Measurements from ENCODE around the gene GPRC5D.

Gene GPRC5D

GRCh38 chr12:12903642-12904609 is 48.0 kb downstream of the GPRC5D start:
- no peak for DNase-seq

GRCh38 chr12:12902036-12902435 is 49.9 kb downstream of the GPRC5D start:
- no peak for DNase-seq

GRCh38 chr12:12901158-12901791 is 50.7 kb downstream of the GPRC5D start:
- no peak for DNase-seq

GRCh38 chr12:12900786-12901157 is 51.2 kb downstream of the GPRC5D start:
- no peak for DNase-seq

- no peak for DNase-seq
Measured at GRCh38 chr12:12899530-12900380, 52.2 kb downstream of the GPRC5D start.

- DNase-seq, result no peak
Measured at GRCh38 chr12:12898911-12899511, 53.0 kb downstream of the GPRC5D start.

GRCh38 chr12:12898136-12898717 is 53.7 kb downstream of the GPRC5D start:
- no peak for DNase-seq

GRCh38 chr12:12897302-12897701 is 54.7 kb downstream of the GPRC5D start:
- no peak for DNase-seq

- no peak for DNase-seq
Measured at GRCh38 chr12:12896260-12896659, 55.7 kb downstream of the GPRC5D start.

GRCh38 chr12:12893438-12893837 is 58.5 kb downstream of the GPRC5D start:
- DNase-seq, result no peak

GRCh38 chr12:12892681-12893141 is 59.3 kb downstream of the GPRC5D start:
- no peak for DNase-seq

- no peak for DNase-seq
Measured at GRCh38 chr12:12891881-12892355, 60.1 kb downstream of the GPRC5D start.

GRCh38 chr12:12891080-12891880 is 60.7 kb downstream of the GPRC5D start, which contains the start of gene GPRC5A:
Gene GPRC5A, plus strand, starts transcription at chr12:12891562. Its CDS starts 16,688 bp downstream, at chr12:12908250.
- no peak for DNase-seq
